Muscle layer of duodenum (tissue), 2 donors: Measurements from ENCODE around the gene FTCD.
"Not testable (repeated sequence)": the region's sequence is repeated elsewhere in the genome, so short reads cannot be mapped to it uniquely, and the experiment has no call there.

Source experiments
- H3K27ac ChIP-seq: one replicate; pipeline ENCODE4 v1.7.0; 2013; ENCODE audit warnings: mild to moderate bottlenecking, low read length
- H3K27me3 ChIP-seq: one replicate; pipeline ENCODE4 v1.7.0; 2013; ENCODE audit warnings: low read depth, mild to moderate bottlenecking, control low read depth, low read length
- H3K36me3 ChIP-seq, 2 donors: one replicate each; pipeline ENCODE4 v1.7.0; 2013; ENCODE audit warnings: low read length in 2 of 2, control low read depth in 1 of 2, mild to moderate bottlenecking in 1 of 2; ENCODE audit not compliant: insufficient read depth in 2 of 2, control insufficient read depth in 1 of 2
- H3K4me1 ChIP-seq, 2 donors: one replicate each; pipeline ENCODE4 v1.7.0; 2013; ENCODE audit warnings: low read length in 2 of 2, mild to moderate bottlenecking in 2 of 2, control low read depth in 1 of 2, moderate library complexity in 1 of 2; ENCODE audit not compliant: insufficient read depth in 2 of 2, control insufficient read depth in 1 of 2
- H3K4me3 ChIP-seq, 2 donors: one replicate each; pipeline ENCODE4 v1.7.0; 2013; ENCODE audit warnings: low read length in 2 of 2, low read depth in 1 of 2, mild to moderate bottlenecking in 1 of 2
- H3K9me3 ChIP-seq, 2 donors: one replicate each; pipeline ENCODE4 v1.7.0; 2013; ENCODE audit warnings: low read length in 2 of 2, control low read depth in 1 of 2, mild to moderate bottlenecking in 1 of 2; ENCODE audit not compliant: control insufficient read depth in 1 of 2
- donor health status: healthy.

The FTCD gene

GRCh38 chr21:46184625-46185555 is 29.5 kb upstream of the FTCD start:
- H3K36me3 ChIP-seq = no peaks in the 10 kb centered on the region
- H3K4me3 ChIP-seq = peak overlapping the region; percentile 61 to 74
- H3K4me1 ChIP-seq = peaks cover 0 to 3% of the 10 kb centered on the region in 2 donors
- peak overlapping the region; percentile 77 for H3K27ac ChIP-seq
- H3K9me3 ChIP-seq = no peaks in the 10 kb centered on the region
- no peaks in the 10 kb centered on the region for H3K27me3 ChIP-seq

GRCh38 chr21:46183910-46184624 is 28.7 kb upstream of the FTCD start, which contains the start of gene SPATC1L:
TSS of gene SPATC1L (minus strand) at chr21:46184459. CDS start at chr21:46182816, 1,643 bp downstream.
- H3K27ac ChIP-seq = peak within 1 kb of the TSS; percentile 77
- H3K9me3 ChIP-seq = no peaks in the 10 kb centered on the region
- no peaks in the 10 kb centered on the region for H3K36me3 ChIP-seq
- peak within 1 kb of the TSS; percentile 61 to 84 for H3K4me3 ChIP-seq
- peaks cover 0 to 3% of the 10 kb centered on the region in 2 donors for H3K4me1 ChIP-seq
- H3K27me3 ChIP-seq = no peaks in the 10 kb centered on the region

GRCh38 chr21:46183337-46183909 is 28.0 kb upstream of the FTCD start:
- H3K36me3 ChIP-seq, H3K4me1 ChIP-seq, H3K27me3 ChIP-seq, H3K27ac ChIP-seq, H3K9me3 ChIP-seq: not testable (repeated sequence)
- H3K4me3 ChIP-seq = peak overlapping the region in 1 of 2 donors; percentile 61

GRCh38 chr21:46182548-46183336 is 27.4 kb upstream of the FTCD start:
- Histone ChIP-seq H3K4me3 (no peak overlapping the region), H3K9me3 (no peaks in the 10 kb centered on the region), H3K27me3 (no peaks in the 10 kb centered on the region), H3K4me1 (peaks cover 0 to 3% of the 10 kb centered on the region in 2 donors), H3K27ac (no peak overlapping the region), H3K36me3 (no peaks in the 10 kb centered on the region)

GRCh38 chr21:46181953-46182547 is 26.7 kb upstream of the FTCD start:
- no peaks in the 10 kb centered on the region for H3K36me3 ChIP-seq
- no peaks in the 10 kb centered on the region for H3K27me3 ChIP-seq
- no peak overlapping the region for H3K27ac ChIP-seq
- H3K9me3 ChIP-seq = no peaks in the 10 kb centered on the region
- H3K4me1 ChIP-seq = peaks cover 0 to 3% of the 10 kb centered on the region in 2 donors
- H3K4me3 ChIP-seq = no peak overlapping the region

GRCh38 chr21:46181436-46181835 is 26.1 kb upstream of the FTCD start:
- Histone ChIP-seq H3K9me3 (no peaks in the 10 kb centered on the region), H3K4me1 (peaks cover 0 to 3% of the 10 kb centered on the region in 2 donors), H3K36me3 (no peaks in the 10 kb centered on the region), H3K27ac (no peak overlapping the region), H3K27me3 (no peaks in the 10 kb centered on the region), H3K4me3 (no peak overlapping the region)

GRCh38 chr21:46180778-46181391 is 25.5 kb upstream of the FTCD start:
- H3K27me3 ChIP-seq = no peaks in the 10 kb centered on the region
- no peaks in the 10 kb centered on the region for H3K9me3 ChIP-seq
- no peak overlapping the region for H3K27ac ChIP-seq
- peaks cover 0 to 3% of the 10 kb centered on the region in 2 donors for H3K4me1 ChIP-seq
- H3K36me3 ChIP-seq = no peaks in the 10 kb centered on the region
- no peak overlapping the region for H3K4me3 ChIP-seq

GRCh38 chr21:46180079-46180722 is 24.8 kb upstream of the FTCD start:
- Histone ChIP-seq H3K36me3 (no peaks in the 10 kb centered on the region), H3K4me1 (peaks cover 0 to 3% of the 10 kb centered on the region in 2 donors), H3K9me3 (no peaks in the 10 kb centered on the region), H3K4me3 (no peak overlapping the region), H3K27ac (no peak overlapping the region), H3K27me3 (no peaks in the 10 kb centered on the region)

- H3K4me1 ChIP-seq = peaks cover 0 to 1% of the 10 kb centered on the region in 2 donors
- H3K4me3 ChIP-seq = no peak overlapping the region
- H3K9me3 ChIP-seq = peaks cover 0 to 1% of the 10 kb centered on the region in 2 donors
- no peaks in the 10 kb centered on the region for H3K27me3 ChIP-seq
- H3K27ac ChIP-seq = no peak overlapping the region
- no peaks in the 10 kb centered on the region for H3K36me3 ChIP-seq
These were observed 24.3 kb upstream of the FTCD start for GRCh38 chr21:46179708-46180078.

GRCh38 chr21:46178961-46179360 is 23.6 kb upstream of the FTCD start:
- no peak overlapping the region for H3K27ac ChIP-seq
- H3K36me3 ChIP-seq = no peaks in the 10 kb centered on the region
- H3K27me3 ChIP-seq = no peaks in the 10 kb centered on the region
- H3K4me3 ChIP-seq = no peak overlapping the region
- H3K9me3 ChIP-seq = peaks cover 0 to 6% of the 10 kb centered on the region in 2 donors
- no peaks in the 10 kb centered on the region for H3K4me1 ChIP-seq
